ENCODE data around the gene TXK. TPM values are rescaled to one million over a fixed set of nuclear protein-coding genes. Genes with fewer than 3 reads are reported as not detected.
A peak's percentile ranks its signal among the peaks of the same experiment; 100 is the strongest.

TXK gene
- total RNA-seq, 1 experiment from 2014 or later = 0.70 TPM

- no peak for TF ChIP-seq ZNF317 (CRISPR knock-in tag; IDR thresholded peaks at IDR 0.05; ENCODE audit: borderline replicate concordance, low read depth)
- TF ChIP-seq NR3C1 (CRISPR knock-in tag; conservative IDR thresholded peaks at IDR 0.05; ENCODE audit: low read depth) = no peak
- TF ChIP-seq ZNF232 (CRISPR knock-in tag; IDR thresholded peaks at IDR 0.05) = no peak
These were observed 43.4 kb downstream of the TXK start (continued) for GRCh38 chr4:48090621-48091020.

GRCh38 chr4:48085821-48086589 is 48.0 kb downstream of the TXK start:
- H3K27me3 Mint-ChIP-seq (ENCODE audit: low read depth) = no peaks in the 10 kb centered on the region; the same call in 1 of the 2 replicates
- DNase-seq (ENCODE audit: low spot score) = no peak
- ChIA-PET CTCF (interaction anchor here (0.6 to 1.2 kb wide), 3 partner anchors 11 to 257 kb away, joined by 3 read pairs; no protein-coding TSS in a partner anchor), POLR2A (no interaction called here)
- ATAC-seq = no peak
- H3K36me3 Mint-ChIP-seq = no peaks in the 10 kb centered on the region
- no peak overlapping the region for H3K4me3 Mint-ChIP-seq
- H3K27ac Mint-ChIP-seq = no peak overlapping the region
- TF ChIP-seq JAZF1 (CRISPR knock-in tag; IDR thresholded peaks at IDR 0.05) = no peak
- TF ChIP-seq ATF1 (CRISPR knock-in tag; IDR thresholded peaks at IDR 0.05) = no peak
- no peak for TF ChIP-seq NR3C1 (CRISPR knock-in tag; conservative IDR thresholded peaks at IDR 0.05; ENCODE audit: low read depth)
- TF ChIP-seq ZNF512 (CRISPR knock-in tag; IDR thresholded peaks at IDR 0.05; ENCODE audit: borderline replicate concordance) = no peak
- TF ChIP-seq RORB (CRISPR knock-in tag; IDR thresholded peaks at IDR 0.05) = no peak
- TF ChIP-seq PRRX2 (CRISPR knock-in tag; IDR thresholded peaks at IDR 0.05) = no peak
- TF ChIP-seq ATF3 (CRISPR knock-in tag; conservative IDR thresholded peaks at IDR 0.05) = no peak
- 0 out of 2 replicates have a peak, but pooled peaks cover 3% of the 10 kb centered on the region for H3K4me1 Mint-ChIP-seq
- H3K9me3 Mint-ChIP-seq = peaks cover 4% of the 10 kb centered on the region; the same call in 1 of the 2 replicates

- Mint-ChIP-seq H3K9me3 (peaks cover 4% of the 10 kb centered on the region; the same call in 1 of the 2 replicates), H3K27ac (no peak overlapping the region), H3K27me3 (ENCODE audit: low read depth) (no peaks in the 10 kb centered on the region; the same call in 1 of the 2 replicates), H3K36me3 (no peaks in the 10 kb centered on the region), H3K4me1 (peaks cover 3% of the 10 kb centered on the region; the same call in 1 of the 2 replicates), H3K4me3 (no peak overlapping the region)
- DNase-seq (ENCODE audit: low spot score) = no peak
- ChIA-PET CTCF (interaction anchor here (1.2 to 1.9 kb wide), 4 partner anchors 10 to 149 kb away, joined by 3 to 7 read pairs (median 4); partner anchors contain the start of gene CNGA1), POLR2A (interaction anchor here (0.6 kb wide), 1 partner anchor 82 kb away, joined by 3 read pairs; no protein-coding TSS in a partner anchor)
- ATAC-seq = peak; percentile 83
- no peak for TF ChIP-seq MYBL2 (CRISPR knock-in tag; IDR thresholded peaks at IDR 0.05)
- TF ChIP-seq HMGXB4 (CRISPR knock-in tag; IDR thresholded peaks at IDR 0.05) = no peak
- TF ChIP-seq MAX (CRISPR knock-in tag; IDR thresholded peaks at IDR 0.05) = no peak
- TF ChIP-seq ZNF423 (CRISPR knock-in tag; IDR thresholded peaks at IDR 0.05) = no peak
- no peak for TF ChIP-seq CBFB (CRISPR knock-in tag; IDR thresholded peaks at IDR 0.05; ENCODE audit: low read depth)
- no peak for TF ChIP-seq IRF1 (CRISPR knock-in tag; IDR thresholded peaks at IDR 0.05)
- TF ChIP-seq GRHL2 (CRISPR knock-in tag; IDR thresholded peaks at IDR 0.05; ENCODE audit: insufficient replicate concordance, severe bottlenecking) = no peak
- no peak for TF ChIP-seq TCF7 (CRISPR knock-in tag; IDR thresholded peaks at IDR 0.05; ENCODE audit: low read depth)
- no peak for TF ChIP-seq ATF2 (CRISPR knock-in tag; IDR thresholded peaks at IDR 0.05; ENCODE audit: borderline replicate concordance, low read depth)
- TF ChIP-seq ESRRA (CRISPR knock-in tag; IDR thresholded peaks at IDR 0.05; ENCODE audit: borderline replicate concordance) = no peak
- no peak for TF ChIP-seq ZNF219 (CRISPR knock-in tag; IDR thresholded peaks at IDR 0.05; ENCODE audit: borderline replicate concordance)
- TF ChIP-seq NFATC4 (CRISPR knock-in tag; IDR thresholded peaks at IDR 0.05) = no peak
- TF ChIP-seq ZNF281 (CRISPR knock-in tag; IDR thresholded peaks at IDR 0.05) = no peak
These were observed 51.1 kb downstream of the TXK start for GRCh38 chr4:48082956-48083355.
